ENCODE data around the gene TANC2. TPM values are rescaled to one million over a fixed set of nuclear protein-coding genes. Genes with fewer than 3 reads are reported as not detected.

Gene TANC2
- total RNA-seq, 1 experiment from 2014 or later: 1.8 TPM

GRCh38 chr17:62986549-62986948, 20.5 kb downstream of the TANC2 start:
- DNase-seq: no peak
- Histone ChIP-seq H3K4me3 (no peak overlapping the region), H3K27me3 (no peaks in the 10 kb centered on the region), H3K9me3 (peaks cover 20% of the 10 kb centered on the region), H3K36me3 (peaks cover 4% of the 10 kb centered on the region; the same call in 1 of the 2 replicates)

- Histone ChIP-seq H3K27me3 (no peaks in the 10 kb centered on the region), H3K9me3 (peaks cover 20% of the 10 kb centered on the region), H3K36me3 (peaks cover 4% of the 10 kb centered on the region; the same call in 1 of the 2 replicates), H3K4me3 (no peak overlapping the region)
- DNase-seq: no peak
These were observed 21.1 kb downstream of the TANC2 start for GRCh38 chr17:62987136-62987535.

GRCh38 chr17:62989501-62989900, 23.5 kb downstream of the TANC2 start:
- no peak overlapping the region for H3K4me3 ChIP-seq
- H3K27me3 ChIP-seq: no peaks in the 10 kb centered on the region
- no peaks in the 10 kb centered on the region for H3K36me3 ChIP-seq
- DNase-seq: no peak
- H3K9me3 ChIP-seq: peaks cover 8% of the 10 kb centered on the region; the same call in 1 of the 2 replicates

- no peaks in the 10 kb centered on the region for H3K36me3 ChIP-seq
- no peak for DNase-seq
These were observed 28.9 kb downstream of the TANC2 start for GRCh38 chr17:62994931-62995330.

GRCh38 chr17:62995377-62995885, 29.4 kb downstream of the TANC2 start:
- peak; percentile 35 for DNase-seq

More at GRCh38 chr17:62994931-62995330, 28.9 kb downstream of the TANC2 start:
- Histone ChIP-seq H3K4me3 (no peak overlapping the region), H3K9me3 (peaks cover 6% of the 10 kb centered on the region; the same call in 1 of the 2 replicates), H3K27me3 (no peaks in the 10 kb centered on the region)

GRCh38 chr17:62996221-62996620, 30.2 kb downstream of the TANC2 start:
- Histone ChIP-seq H3K4me3 (no peak overlapping the region), H3K27me3 (no peaks in the 10 kb centered on the region), H3K36me3 (no peaks in the 10 kb centered on the region), H3K9me3 (peaks cover 6% of the 10 kb centered on the region; the same call in 1 of the 2 replicates)
- DNase-seq: no peak

More at GRCh38 chr17:62995377-62995885, 29.4 kb downstream of the TANC2 start:
- no peaks in the 10 kb centered on the region for H3K36me3 ChIP-seq
- H3K9me3 ChIP-seq: peaks cover 6% of the 10 kb centered on the region; the same call in 1 of the 2 replicates
- H3K4me3 ChIP-seq: no peak overlapping the region
- H3K27me3 ChIP-seq: no peaks in the 10 kb centered on the region

GRCh38 chr17:62998166-62998565, 32.1 kb downstream of the TANC2 start:
- no peak for DNase-seq
- Histone ChIP-seq H3K36me3 (0 out of 2 replicates have a peak, but pooled peaks cover 3% of the 10 kb centered on the region), H3K4me3 (no peak overlapping the region), H3K9me3 (peaks cover 6% of the 10 kb centered on the region; the same call in 1 of the 2 replicates), H3K27me3 (no peaks in the 10 kb centered on the region)

GRCh38 chr17:62998665-62999393, 32.8 kb downstream of the TANC2 start:
- H3K36me3 ChIP-seq: 0 out of 2 replicates have a peak, but pooled peaks cover 3% of the 10 kb centered on the region
- no peak for DNase-seq
- peaks cover 6% of the 10 kb centered on the region; the same call in 1 of the 2 replicates for H3K9me3 ChIP-seq
- no peak overlapping the region for H3K4me3 ChIP-seq
- no peaks in the 10 kb centered on the region for H3K27me3 ChIP-seq

- 0 out of 2 replicates have a peak, but pooled peaks cover 3% of the 10 kb centered on the region for H3K36me3 ChIP-seq
- H3K9me3 ChIP-seq: peaks cover 6% of the 10 kb centered on the region; the same call in 1 of the 2 replicates
- no peak for DNase-seq
- no peaks in the 10 kb centered on the region for H3K27me3 ChIP-seq
- H3K4me3 ChIP-seq: no peak overlapping the region
These were observed 33.7 kb downstream of the TANC2 start for GRCh38 chr17:62999736-63000135.

- H3K27me3 ChIP-seq: no peaks in the 10 kb centered on the region
- H3K4me3 ChIP-seq: no peak overlapping the region
- peaks cover 6% of the 10 kb centered on the region; the same call in 1 of the 2 replicates for H3K9me3 ChIP-seq
- DNase-seq: no peak
- 0 out of 2 replicates have a peak, but pooled peaks cover 3% of the 10 kb centered on the region for H3K36me3 ChIP-seq
These were observed 35.8 kb downstream of the TANC2 start for GRCh38 chr17:63001689-63002394.

GRCh38 chr17:63002625-63003024, 36.6 kb downstream of the TANC2 start:
- no peak overlapping the region for H3K4me3 ChIP-seq
- DNase-seq: no peak
- no peaks in the 10 kb centered on the region for H3K27me3 ChIP-seq
- H3K9me3 ChIP-seq: peaks cover 6% of the 10 kb centered on the region; the same call in 1 of the 2 replicates
- 0 out of 2 replicates have a peak, but pooled peaks cover 3% of the 10 kb centered on the region for H3K36me3 ChIP-seq

GRCh38 chr17:63015824-63016223, 49.8 kb downstream of the TANC2 start:
- Histone ChIP-seq H3K9me3 (no peaks in the 10 kb centered on the region), H3K36me3 (no peaks in the 10 kb centered on the region), H3K27me3 (no peaks in the 10 kb centered on the region), H3K4me3 (no peak overlapping the region)
- no peak for DNase-seq

Other genes starting within 250 kb of the TANC2 start
- not detected in 2 replicates for gene MARCHF10, start 157.9 kb upstream of the TANC2 start, total RNA-seq (2014; rRNA removed; shearing (Covaris generic); ENCODE audit: low replicate concordance)